Activated T-helper 9 cell treated with anti-CD3 and anti-CD28 coated beads, Interleukin-2, amount 50 U/mL, for 16 hours (primary cell): ENCODE measurements around the gene MARCHF3.
"Not testable (repeated sequence)": the region's sequence is repeated elsewhere in the genome, so short reads cannot be mapped to it uniquely, and the experiment has no call there.

ENCODE experiments used
- DNase-seq: peaks from one replicate; pipeline ENCODE4 v3.0.0-alpha.2; 2020; ENCODE audit warnings: low read depth

The MARCHF3 gene

GRCh38 chr5:126875303-126875785, 155.0 kb downstream of the MARCHF3 start:
- DNase-seq = no peak

GRCh38 chr5:126872561-126873354, 157.6 kb downstream of the MARCHF3 start:
- no peak for DNase-seq

GRCh38 chr5:126871441-126871840, 158.9 kb downstream of the MARCHF3 start:
- DNase-seq = no peak

- no peak for DNase-seq
These were observed 161.3 kb downstream of the MARCHF3 start for GRCh38 chr5:126869005-126869451.

GRCh38 chr5:126868338-126869004, 161.9 kb downstream of the MARCHF3 start:
- DNase-seq = no peak

GRCh38 chr5:126866851-126867636, 163.3 kb downstream of the MARCHF3 start:
- DNase-seq = no peak

- DNase-seq = no peak
These were observed 165.1 kb downstream of the MARCHF3 start for GRCh38 chr5:126865299-126865698.

GRCh38 chr5:126864042-126864688, 166.2 kb downstream of the MARCHF3 start:
- DNase-seq = no peak

- no peak for DNase-seq
These were observed 167.0 kb downstream of the MARCHF3 start for GRCh38 chr5:126863402-126863801.

GRCh38 chr5:126858441-126858840, 171.9 kb downstream of the MARCHF3 start:
- DNase-seq = no peak

GRCh38 chr5:126857472-126858410, 172.6 kb downstream of the MARCHF3 start:
- DNase-seq = no peak

- no peak for DNase-seq
These were observed 175.1 kb downstream of the MARCHF3 start for GRCh38 chr5:126855266-126855665.

- no peak for DNase-seq
These were observed 175.7 kb downstream of the MARCHF3 start for GRCh38 chr5:126854526-126855110.

GRCh38 chr5:126853541-126854307, 176.6 kb downstream of the MARCHF3 start:
- not testable (repeated sequence) for DNase-seq

GRCh38 chr5:126852841-126853271, 177.5 kb downstream of the MARCHF3 start:
- no peak for DNase-seq

GRCh38 chr5:126852091-126852571, 178.2 kb downstream of the MARCHF3 start:
- DNase-seq = no peak

- DNase-seq = no peak
These were observed 178.8 kb downstream of the MARCHF3 start for GRCh38 chr5:126851501-126852011.

GRCh38 chr5:126849101-126849678, 181.2 kb downstream of the MARCHF3 start:
- no peak for DNase-seq

- no peak for DNase-seq
These were observed 182.1 kb downstream of the MARCHF3 start for GRCh38 chr5:126848253-126848652.
